ENCODE measurements around the gene EREG.

DNA sequence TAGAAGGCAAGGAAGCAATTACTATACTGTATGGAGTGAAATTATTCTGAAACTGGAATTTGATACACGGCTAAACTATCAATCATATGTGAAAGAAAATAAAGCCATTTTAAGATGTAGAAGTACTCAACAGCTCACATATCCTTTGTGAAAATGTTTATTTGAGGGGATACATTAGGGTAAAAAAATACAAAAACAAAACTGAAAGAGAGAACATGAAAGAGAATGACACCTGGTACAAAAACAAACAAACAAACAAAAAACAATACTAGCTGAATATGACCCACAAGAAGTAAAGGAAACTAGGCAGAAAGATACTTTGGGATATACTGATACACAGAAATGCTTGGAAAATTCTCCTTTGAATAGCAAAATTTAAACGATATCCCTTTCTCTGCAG lies 59.2 kb downstream of the EREG start:
- TF ChIP-seq, protein P1, sequence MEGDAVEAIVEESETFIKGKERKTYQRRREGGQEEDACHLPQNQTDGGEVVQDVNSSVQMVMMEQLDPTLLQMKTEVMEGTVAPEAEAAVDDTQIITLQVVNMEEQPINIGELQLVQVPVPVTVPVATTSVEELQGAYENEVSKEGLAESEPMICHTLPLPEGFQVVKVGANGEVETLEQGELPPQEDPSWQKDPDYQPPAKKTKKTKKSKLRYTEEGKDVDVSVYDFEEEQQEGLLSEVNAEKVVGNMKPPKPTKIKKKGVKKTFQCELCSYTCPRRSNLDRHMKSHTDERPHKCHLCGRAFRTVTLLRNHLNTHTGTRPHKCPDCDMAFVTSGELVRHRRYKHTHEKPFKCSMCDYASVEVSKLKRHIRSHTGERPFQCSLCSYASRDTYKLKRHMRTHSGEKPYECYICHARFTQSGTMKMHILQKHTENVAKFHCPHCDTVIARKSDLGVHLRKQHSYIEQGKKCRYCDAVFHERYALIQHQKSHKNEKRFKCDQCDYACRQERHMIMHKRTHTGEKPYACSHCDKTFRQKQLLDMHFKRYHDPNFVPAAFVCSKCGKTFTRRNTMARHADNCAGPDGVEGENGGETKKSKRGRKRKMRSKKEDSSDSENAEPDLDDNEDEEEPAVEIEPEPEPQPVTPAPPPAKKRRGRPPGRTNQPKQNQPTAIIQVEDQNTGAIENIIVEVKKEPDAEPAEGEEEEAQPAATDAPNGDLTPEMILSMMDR (conservative IDR thresholded peaks at IDR 0.05; ENCODE audit: low read length), result no peak
- TF ChIP-seq EZH2phosphoT487 (IDR thresholded peaks at IDR 0.05; ENCODE audit: borderline replicate concordance, low read depth, low read length), result no peak
